ENCODE results near the gene FBN3. TPM values are rescaled to one million over a fixed set of nuclear protein-coding genes. Genes with fewer than 3 reads are reported as not detected.

The FBN3 gene
- total RNA-seq, 1 donor from 2014 or later, result not detected

DNA sequence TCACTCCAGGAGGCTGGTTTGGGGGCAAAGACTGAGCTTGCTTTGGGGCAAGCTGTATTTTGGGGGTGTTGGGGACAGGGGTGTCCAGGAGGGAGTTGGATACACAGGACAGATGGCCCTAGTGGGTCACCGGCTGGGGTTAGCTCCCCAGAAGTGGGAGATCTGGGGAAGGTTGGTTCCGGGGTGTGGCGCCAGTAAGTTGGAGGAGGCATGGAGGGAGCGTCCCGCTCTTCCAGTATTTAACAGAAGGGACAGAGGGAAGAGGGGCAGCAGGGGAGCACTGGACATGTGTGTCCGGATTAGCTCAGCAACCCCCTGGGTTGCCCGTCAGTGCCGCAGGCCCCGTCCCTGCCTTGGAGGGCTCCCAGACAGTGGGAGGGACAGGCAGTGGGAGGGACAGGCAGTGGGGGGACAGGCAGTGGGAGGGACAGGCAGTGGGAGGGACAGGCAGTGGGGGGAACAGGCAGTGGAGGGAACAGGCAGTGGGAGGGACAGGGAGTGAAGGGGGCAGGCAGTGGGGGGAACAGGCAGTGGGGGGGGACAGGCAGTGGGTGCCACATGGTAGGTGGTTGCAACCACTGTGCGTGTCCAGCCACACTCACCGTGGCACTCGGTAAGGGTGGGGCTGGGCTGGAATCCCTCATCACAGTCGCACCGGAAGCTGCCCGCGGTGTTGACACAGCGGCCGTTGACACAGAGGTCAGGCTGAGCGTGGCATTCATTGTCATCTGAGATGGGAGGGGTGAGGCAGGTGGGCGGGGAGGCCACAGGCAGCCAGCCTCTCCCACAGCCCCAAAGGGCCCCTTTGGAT, 63.6 kb downstream of the FBN3 start:
- POLR2A ChIA-PET, result no interaction called here
- Mint-ChIP-seq H3K4me1 (no peaks in the 10 kb centered on the region), H3K27ac (no peak overlapping the region), H3K4me3 (no peak overlapping the region), H3K27me3 (peaks cover 3% of the 10 kb centered on the region), H3K36me3 (ENCODE audit: low read depth) (no peaks in the 10 kb centered on the region), H3K9me3 (peaks cover 2% of the 10 kb centered on the region)
- ATAC-seq (ENCODE audit: low read depth) (no peak), DNase-seq (no peak)
- CTCF ChIA-PET, result no interaction called here
- no peak for TF ChIP-seq CTCF (IDR thresholded peaks at IDR 0.05)
- intact Hi-C loops (cut with micrococcal nuclease), result no loop called here

GRCh38 chr19:8084152-8084551, 65.2 kb downstream of the FBN3 start:
- CTCF ChIA-PET, result no interaction called here
- intact Hi-C loops (cut with micrococcal nuclease), result no loop called here
- no peaks in the 10 kb centered on the region for H3K36me3 Mint-ChIP-seq (ENCODE audit: low read depth)
- POLR2A ChIA-PET, result no interaction called here
- no peak overlapping the region for H3K27ac Mint-ChIP-seq
- H3K4me3 Mint-ChIP-seq, result no peak overlapping the region
- no peaks in the 10 kb centered on the region for H3K9me3 Mint-ChIP-seq
- H3K4me1 Mint-ChIP-seq, result no peaks in the 10 kb centered on the region
- TF ChIP-seq CTCF (IDR thresholded peaks at IDR 0.05), result no peak
- peaks cover 3% of the 10 kb centered on the region for H3K27me3 Mint-ChIP-seq
- ATAC-seq (ENCODE audit: low read depth), result no peak
- DNase-seq, result no peak

DNA sequence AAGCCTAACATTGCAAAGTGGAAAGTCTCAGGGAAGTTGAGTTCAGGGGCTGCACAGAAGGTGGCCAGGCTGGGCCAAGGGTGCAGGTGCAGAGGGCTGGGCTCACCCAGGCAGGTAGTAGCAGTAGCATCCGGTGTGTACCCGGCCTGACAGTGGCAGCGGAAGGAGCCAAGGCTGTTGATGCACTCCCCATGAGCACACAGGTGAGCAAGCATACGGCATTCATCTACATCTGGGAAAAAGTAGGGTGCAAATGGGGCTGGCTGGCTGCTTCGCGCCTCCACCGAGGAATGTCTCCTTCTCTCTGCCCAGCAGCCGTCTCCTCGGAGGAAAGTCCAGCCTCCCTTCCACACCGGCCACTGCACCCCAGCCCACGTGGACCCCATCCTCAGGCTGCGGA, 66.3 kb downstream of the FBN3 start:
- DNase-seq (no peak), ATAC-seq (ENCODE audit: low read depth) (no peak)
- peaks cover 3% of the 10 kb centered on the region for H3K27me3 Mint-ChIP-seq
- H3K9me3 Mint-ChIP-seq, result no peaks in the 10 kb centered on the region
- no peak for TF ChIP-seq CTCF (IDR thresholded peaks at IDR 0.05)
- intact Hi-C loops (cut with micrococcal nuclease), result no loop called here
- H3K4me3 Mint-ChIP-seq, result no peak overlapping the region
- H3K36me3 Mint-ChIP-seq (ENCODE audit: low read depth), result no peaks in the 10 kb centered on the region
- ChIA-PET POLR2A (no interaction called here), CTCF (no interaction called here)
- H3K4me1 Mint-ChIP-seq, result no peaks in the 10 kb centered on the region
- H3K27ac Mint-ChIP-seq, result no peak overlapping the region

GRCh38 chr19:8081569-8082550, 67.5 kb downstream of the FBN3 start:
- TF ChIP-seq CTCF (IDR thresholded peaks at IDR 0.05), result no peak
- Mint-ChIP-seq H3K9me3 (no peaks in the 10 kb centered on the region), H3K27ac (no peak overlapping the region), H3K4me1 (no peaks in the 10 kb centered on the region), H3K4me3 (no peak overlapping the region), H3K36me3 (ENCODE audit: low read depth) (no peaks in the 10 kb centered on the region), H3K27me3 (peaks cover 3% of the 10 kb centered on the region)
- intact Hi-C loops (cut with micrococcal nuclease), result no loop called here
- DNase-seq (no peak), ATAC-seq (ENCODE audit: low read depth) (no peak)
- ChIA-PET CTCF (no interaction called here), POLR2A (no interaction called here)

DNA sequence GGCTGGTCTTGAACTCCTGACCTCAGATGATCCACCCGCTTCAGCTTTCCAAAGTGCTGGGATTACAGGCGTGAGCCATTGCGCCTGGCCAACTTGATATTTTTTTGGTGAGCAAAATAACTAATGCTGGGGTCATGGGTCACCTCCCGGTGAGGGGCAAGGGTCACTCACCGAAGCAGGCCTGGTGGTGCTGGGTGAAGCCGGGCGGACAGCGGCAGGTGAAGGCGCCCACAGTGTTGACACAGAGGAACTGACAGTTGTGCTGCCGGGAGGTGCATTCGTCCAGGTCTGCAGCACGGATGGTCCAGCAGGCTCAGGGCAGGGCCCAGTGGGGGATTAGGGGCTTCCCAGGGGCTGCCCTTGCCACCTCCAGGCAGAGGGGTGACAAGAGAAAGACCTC, 68.6 kb downstream of the FBN3 start:
- POLR2A ChIA-PET, result no interaction called here
- no peak for DNase-seq
- Mint-ChIP-seq H3K9me3 (no peaks in the 10 kb centered on the region), H3K4me1 (no peaks in the 10 kb centered on the region), H3K4me3 (no peak overlapping the region), H3K27me3 (peaks cover 3% of the 10 kb centered on the region), H3K36me3 (ENCODE audit: low read depth) (no peaks in the 10 kb centered on the region), H3K27ac (no peak overlapping the region)
- no peak for TF ChIP-seq CTCF (IDR thresholded peaks at IDR 0.05)
- CTCF ChIA-PET, result no interaction called here
- ATAC-seq (ENCODE audit: low read depth), result no peak
- intact Hi-C loops (cut with micrococcal nuclease), result no loop called here

Measured in activated B cell treated with CpG ODN at 0.5 μM for 24 hours (primary cell).